ENCODE results near the gene PAPPA2. TPM values are rescaled to one million over a fixed set of nuclear protein-coding genes. Genes with fewer than 3 reads are reported as not detected.

The PAPPA2 gene
- total and polyA plus RNA-seq, 2 donors from 2014 or later: 4.9 to 93.5 TPM

DNA sequence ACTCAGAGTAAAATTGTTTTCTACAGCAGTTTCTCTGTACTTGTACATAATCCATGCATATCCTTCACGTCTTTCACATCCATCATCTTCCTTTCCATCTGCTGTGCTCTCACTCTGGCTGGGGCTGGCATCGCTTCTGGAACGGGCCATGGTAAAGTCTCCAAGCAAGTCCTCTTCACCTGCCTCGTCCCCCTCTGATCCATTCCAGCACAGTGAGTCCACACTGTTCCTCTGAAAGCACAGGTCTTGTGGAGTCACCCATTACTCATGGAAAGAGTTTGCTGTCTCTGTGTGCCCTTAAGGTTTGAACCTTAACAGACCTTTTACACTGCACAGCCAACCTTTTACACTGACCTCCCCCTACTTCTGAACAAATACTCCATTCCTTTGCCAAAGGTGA, 387.9 kb downstream of the PAPPA2 start:
- intact Hi-C loops (cut with DNase I): no loop called here
- Histone ChIP-seq H3K9me3 (ENCODE audit: control insufficient read depth in 2 of 3, insufficient read depth in 1 of 3, low read length in 3 of 3) (no peaks in the 10 kb centered on the region), H3K36me3 (ENCODE audit: control insufficient read depth in 2 of 3, insufficient read depth in 3 of 3, low read length in 3 of 3) (no peaks in the 10 kb centered on the region), H3K4me3 (ENCODE audit: low read length in 3 of 3) (no peak overlapping the region), H3K27ac (ENCODE audit: low read depth in 2 of 2, low read length in 2 of 2) (no peak overlapping the region), H3K9ac (ENCODE audit: low read length in 3 of 3) (no peak overlapping the region), H3K27me3 (ENCODE audit: control insufficient read depth, insufficient read depth, low read length) (no peaks in the 10 kb centered on the region), H3K4me1 (ENCODE audit: control insufficient read depth in 2 of 3, insufficient read depth in 2 of 3, low read depth in 1 of 3, low read length in 3 of 3) (no peaks in the 10 kb centered on the region)
- no peak for FAIRE-seq
- DNase-seq: no peak
- TF ChIP-seq, protein P1, sequence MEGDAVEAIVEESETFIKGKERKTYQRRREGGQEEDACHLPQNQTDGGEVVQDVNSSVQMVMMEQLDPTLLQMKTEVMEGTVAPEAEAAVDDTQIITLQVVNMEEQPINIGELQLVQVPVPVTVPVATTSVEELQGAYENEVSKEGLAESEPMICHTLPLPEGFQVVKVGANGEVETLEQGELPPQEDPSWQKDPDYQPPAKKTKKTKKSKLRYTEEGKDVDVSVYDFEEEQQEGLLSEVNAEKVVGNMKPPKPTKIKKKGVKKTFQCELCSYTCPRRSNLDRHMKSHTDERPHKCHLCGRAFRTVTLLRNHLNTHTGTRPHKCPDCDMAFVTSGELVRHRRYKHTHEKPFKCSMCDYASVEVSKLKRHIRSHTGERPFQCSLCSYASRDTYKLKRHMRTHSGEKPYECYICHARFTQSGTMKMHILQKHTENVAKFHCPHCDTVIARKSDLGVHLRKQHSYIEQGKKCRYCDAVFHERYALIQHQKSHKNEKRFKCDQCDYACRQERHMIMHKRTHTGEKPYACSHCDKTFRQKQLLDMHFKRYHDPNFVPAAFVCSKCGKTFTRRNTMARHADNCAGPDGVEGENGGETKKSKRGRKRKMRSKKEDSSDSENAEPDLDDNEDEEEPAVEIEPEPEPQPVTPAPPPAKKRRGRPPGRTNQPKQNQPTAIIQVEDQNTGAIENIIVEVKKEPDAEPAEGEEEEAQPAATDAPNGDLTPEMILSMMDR (IDR thresholded peaks at IDR 0.05; ENCODE audit: borderline replicate concordance, extremely low read depth, insufficient read depth): no peak

DNA sequence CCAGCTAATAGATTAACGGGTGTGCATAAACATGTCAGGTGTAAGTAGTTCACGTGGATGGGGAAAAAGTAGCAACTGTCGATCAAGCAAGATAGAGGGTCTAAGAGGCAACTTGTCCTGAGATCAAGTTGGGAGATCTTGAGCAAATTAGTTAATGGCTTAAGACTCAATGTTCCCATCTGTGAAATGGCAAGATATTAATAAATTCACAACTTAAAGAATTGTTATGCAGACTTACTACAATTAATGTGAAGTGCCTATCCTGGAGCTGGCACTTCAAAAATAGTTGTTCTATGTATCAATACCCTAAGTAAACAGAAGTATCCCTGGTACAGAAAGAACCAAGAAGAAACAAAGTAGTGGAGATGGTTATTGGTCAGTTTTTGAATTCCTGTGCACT, 389.1 kb downstream of the PAPPA2 start:
- intact Hi-C loops (cut with DNase I): no loop called here
- Histone ChIP-seq H3K27ac (ENCODE audit: low read depth in 2 of 2, low read length in 2 of 2) (no peak overlapping the region), H3K9me3 (ENCODE audit: control insufficient read depth in 2 of 3, insufficient read depth in 1 of 3, low read length in 3 of 3) (no peaks in the 10 kb centered on the region), H3K9ac (ENCODE audit: low read length in 3 of 3) (no peak overlapping the region), H3K36me3 (ENCODE audit: control insufficient read depth in 2 of 3, insufficient read depth in 3 of 3, low read length in 3 of 3) (no peaks in the 10 kb centered on the region), H3K27me3 (ENCODE audit: control insufficient read depth, insufficient read depth, low read length) (no peaks in the 10 kb centered on the region), H3K4me1 (ENCODE audit: control insufficient read depth in 2 of 3, insufficient read depth in 2 of 3, low read depth in 1 of 3, low read length in 3 of 3) (no peaks in the 10 kb centered on the region), H3K4me3 (ENCODE audit: low read length in 3 of 3) (no peak overlapping the region)
- FAIRE-seq: no peak
- TF ChIP-seq, protein P1 (IDR thresholded peaks at IDR 0.05; ENCODE audit: borderline replicate concordance, extremely low read depth, insufficient read depth): no peak
- no peak for DNase-seq

DNA sequence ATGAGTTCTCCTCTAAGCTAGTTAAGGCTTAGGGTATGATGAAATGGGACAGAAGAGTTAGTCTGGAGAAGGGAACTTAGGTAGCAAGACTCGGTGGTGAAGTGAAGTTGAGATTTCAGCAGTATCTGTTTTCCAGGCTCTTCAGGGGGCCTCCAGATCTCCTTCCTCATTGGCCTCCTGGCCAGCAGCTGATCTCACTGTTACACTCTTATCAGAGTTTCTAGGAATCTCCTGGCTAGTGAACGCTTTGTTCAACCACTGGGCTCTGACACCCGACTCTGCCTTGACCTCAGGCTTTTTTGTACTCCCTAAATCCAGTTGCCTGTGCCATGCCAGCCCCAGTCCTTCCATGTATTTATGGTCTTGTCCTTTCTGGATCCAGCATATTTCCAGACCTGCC, 390.5 kb downstream of the PAPPA2 start:
- TF ChIP-seq, protein P1 (IDR thresholded peaks at IDR 0.05; ENCODE audit: borderline replicate concordance, extremely low read depth, insufficient read depth): no peak
- no peak for FAIRE-seq

DNA sequence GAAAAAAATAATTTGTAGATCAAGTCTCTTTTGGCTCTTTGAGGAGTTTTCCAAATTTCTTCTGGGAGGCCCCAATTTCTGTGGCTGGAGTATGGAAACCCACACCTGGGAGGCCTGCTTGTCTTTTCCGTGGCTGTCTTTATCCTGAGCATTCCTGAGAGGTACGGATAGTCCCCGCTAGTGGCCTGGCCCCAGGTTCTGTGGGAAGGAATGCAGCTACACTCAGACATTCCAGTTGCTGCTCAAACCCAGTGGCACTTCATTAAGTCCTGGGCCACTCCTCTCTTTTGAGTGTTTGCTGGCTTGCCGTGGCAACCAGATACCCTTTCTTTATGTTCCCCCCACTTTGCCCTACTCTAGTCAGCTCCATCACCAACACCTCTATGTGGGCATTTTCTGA, 391.1 kb downstream of the PAPPA2 start:
- intact Hi-C loops (cut with DNase I): no loop called here
- no peak for FAIRE-seq
- Histone ChIP-seq H3K4me3 (ENCODE audit: low read length in 3 of 3) (no peak overlapping the region), H3K27me3 (ENCODE audit: control insufficient read depth, insufficient read depth, low read length) (no peaks in the 10 kb centered on the region), H3K27ac (ENCODE audit: low read depth in 2 of 2, low read length in 2 of 2) (no peak overlapping the region), H3K36me3 (ENCODE audit: control insufficient read depth in 2 of 3, insufficient read depth in 3 of 3, low read length in 3 of 3) (no peaks in the 10 kb centered on the region), H3K9me3 (ENCODE audit: control insufficient read depth in 2 of 3, insufficient read depth in 1 of 3, low read length in 3 of 3) (no peaks in the 10 kb centered on the region), H3K9ac (ENCODE audit: low read length in 3 of 3) (no peak overlapping the region), H3K4me1 (ENCODE audit: control insufficient read depth in 2 of 3, insufficient read depth in 2 of 3, low read depth in 1 of 3, low read length in 3 of 3) (no peaks in the 10 kb centered on the region)
- TF ChIP-seq, protein P1 (IDR thresholded peaks at IDR 0.05; ENCODE audit: borderline replicate concordance, extremely low read depth, insufficient read depth): no peak
- DNase-seq: no peak

More for the DNA sequence above, 390.5 kb downstream of the PAPPA2 start:
- H3K9me3 ChIP-seq (ENCODE audit: control insufficient read depth in 2 of 3, insufficient read depth in 1 of 3, low read length in 3 of 3): no peaks in the 10 kb centered on the region
- H3K36me3 ChIP-seq (ENCODE audit: control insufficient read depth in 2 of 3, insufficient read depth in 3 of 3, low read length in 3 of 3): no peaks in the 10 kb centered on the region
- no peak overlapping the region for H3K4me3 ChIP-seq (ENCODE audit: low read length in 3 of 3)
- H3K27ac ChIP-seq (ENCODE audit: low read depth in 2 of 2, low read length in 2 of 2): no peak overlapping the region
- intact Hi-C loops (cut with DNase I): no loop called here
- DNase-seq: no peak
- no peak overlapping the region for H3K9ac ChIP-seq (ENCODE audit: low read length in 3 of 3)
- H3K27me3 ChIP-seq (ENCODE audit: control insufficient read depth, insufficient read depth, low read length): no peaks in the 10 kb centered on the region
- no peaks in the 10 kb centered on the region for H3K4me1 ChIP-seq (ENCODE audit: control insufficient read depth in 2 of 3, insufficient read depth in 2 of 3, low read depth in 1 of 3, low read length in 3 of 3)

Measured in kidney (tissue), 14 donors.